ENCODE results near the gene TTC9B.
A peak's percentile ranks its signal among the peaks of the same experiment; 100 is the strongest.

GRCh38 chr19:40235238-40236025 is 17.2 kb upstream of the TTC9B start:
- TF ChIP-seq ZZZ3 (CRISPR knock-in tag; IDR thresholded peaks at IDR 0.05; ENCODE audit: borderline replicate concordance) = no peak
- peak; percentile 57 for TF ChIP-seq CTCF (CRISPR knock-in tag; IDR thresholded peaks at IDR 0.05)
- TF ChIP-seq MEIS1 (CRISPR knock-in tag; IDR thresholded peaks at IDR 0.05; ENCODE audit: borderline replicate concordance) = no peak
- no peak for TF ChIP-seq SETDB1 (CRISPR knock-in tag; IDR thresholded peaks at IDR 0.05; ENCODE audit: borderline replicate concordance)
- no peak for TF ChIP-seq HMG20A (CRISPR knock-in tag; IDR thresholded peaks at IDR 0.05; ENCODE audit: borderline replicate concordance)
- TF ChIP-seq CEBPG (CRISPR knock-in tag; IDR thresholded peaks at IDR 0.05) = no peak
- no peak for TF ChIP-seq NBN (conservative IDR thresholded peaks at IDR 0.05)
- no peak for TF ChIP-seq ZNF264 (CRISPR knock-in tag; IDR thresholded peaks at IDR 0.05)
- no peak for TF ChIP-seq TCF12 (IDR thresholded peaks at IDR 0.05)
- no peak for TF ChIP-seq TCF12 (CRISPR knock-in tag; IDR thresholded peaks at IDR 0.05)
- no peak for TF ChIP-seq ZFX (CRISPR knock-in tag; IDR thresholded peaks at IDR 0.05; ENCODE audit: low read depth)
